Amniotic stem cell (primary cell): ENCODE data around the gene MRPL9.

Experiments used
- DNase-seq: peaks from one replicate; lab custom pipeline; 2025; lab: John Stamatoyannopoulos, UW

Gene MRPL9

GRCh38 chr1:151729966-151730291 is 33.4 kb downstream of the MRPL9 start:
- no peak for DNase-seq

DNA sequence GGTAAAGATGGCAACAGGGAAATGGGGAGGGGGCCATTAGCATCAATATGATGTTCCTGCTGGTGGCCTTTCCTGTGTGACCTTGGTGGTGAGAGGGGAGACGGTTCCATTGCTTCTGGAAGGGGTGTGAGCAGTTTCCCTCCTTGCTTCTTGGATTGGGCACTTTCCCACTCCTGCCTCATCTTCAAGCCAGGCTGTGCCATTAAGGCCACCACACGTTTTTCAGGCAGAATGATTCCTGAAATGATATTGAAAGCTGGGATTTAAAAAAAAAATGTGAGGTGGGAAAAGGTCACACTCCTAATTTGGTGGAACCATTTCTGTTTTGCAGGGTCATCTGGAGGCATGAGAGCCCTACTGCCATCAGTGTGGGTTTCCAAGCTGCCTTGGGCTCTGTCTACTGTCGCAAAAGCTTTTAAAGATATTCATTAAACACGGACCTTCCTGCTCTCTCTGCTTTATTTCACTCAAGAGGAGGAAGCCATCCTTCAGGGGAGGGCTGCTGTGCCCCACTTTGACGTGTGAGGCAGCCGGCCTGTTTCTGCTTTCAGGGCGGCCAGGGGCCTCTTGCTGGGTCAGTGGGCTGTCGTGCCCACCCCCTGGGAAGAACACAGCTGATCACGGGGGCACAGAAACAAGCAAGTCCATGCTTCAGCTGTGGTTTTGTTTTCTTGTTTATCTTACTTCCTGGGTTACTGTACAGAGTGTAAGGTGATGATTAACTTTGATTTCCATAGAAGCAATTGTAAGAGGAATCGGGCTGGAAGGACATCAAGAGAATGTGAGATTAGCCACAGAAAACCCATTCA is 33.9 kb downstream of the MRPL9 start:
- DNase-seq: no peak

GRCh38 chr1:151728151-151729054 is 34.9 kb downstream of the MRPL9 start:
- DNase-seq: no peak

GRCh38 chr1:151723726-151724370 is 39.4 kb downstream of the MRPL9 start:
- no peak for DNase-seq

- DNase-seq: no peak
Observed at GRCh38 chr1:151721788-151722510, 41.3 kb downstream of the MRPL9 start.

- no peak for DNase-seq
Observed at GRCh38 chr1:151720974-151721787, 42.1 kb downstream of the MRPL9 start, which contains the start of gene RIIAD1. Gene RIIAD1 (plus strand): TSS chr1:151721522. CDS start chr1:151721537, 15 bp downstream.

DNA sequence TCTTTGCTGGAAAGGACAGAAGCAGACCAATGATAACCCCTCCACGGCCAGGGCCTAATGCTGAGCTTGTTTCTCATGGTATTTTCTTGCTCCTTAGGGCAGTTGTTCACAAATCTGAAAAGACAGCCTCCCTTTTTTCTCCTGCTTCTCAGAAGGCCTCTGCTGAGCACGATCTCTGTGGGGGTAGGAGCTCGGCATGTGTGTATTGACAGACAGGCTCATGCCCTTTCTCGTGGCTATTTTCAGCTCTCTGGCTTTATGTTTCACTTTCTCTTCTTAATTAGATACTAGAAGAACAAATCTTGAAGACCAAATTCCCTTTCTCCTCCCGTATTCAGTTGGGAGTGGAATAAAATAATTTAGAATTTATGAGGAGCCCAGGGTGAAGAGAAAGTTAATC is 42.7 kb downstream of the MRPL9 start:
- DNase-seq: no peak

DNA sequence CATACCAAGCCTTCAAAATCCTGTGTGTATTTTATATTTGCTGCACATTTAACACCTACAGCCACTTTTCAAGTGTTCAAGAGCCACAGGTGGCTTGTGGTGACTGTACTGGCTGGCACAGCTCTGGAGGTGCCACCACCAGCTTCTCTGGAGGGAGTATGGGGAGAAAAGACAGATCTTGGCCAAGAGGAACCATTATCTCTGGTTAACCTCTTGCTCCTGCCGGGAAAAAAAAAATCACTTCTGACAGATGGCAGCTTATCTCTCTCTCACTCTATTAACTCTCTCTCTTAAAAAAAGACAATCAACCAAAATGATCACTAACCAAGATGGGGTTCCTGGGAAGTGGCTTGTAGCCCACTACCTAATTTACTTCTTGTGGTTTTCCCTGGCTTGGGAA is 43.2 kb downstream of the MRPL9 start:
- no peak for DNase-seq

GRCh38 chr1:151718666-151719065 is 44.6 kb downstream of the MRPL9 start:
- no peak for DNase-seq

DNA sequence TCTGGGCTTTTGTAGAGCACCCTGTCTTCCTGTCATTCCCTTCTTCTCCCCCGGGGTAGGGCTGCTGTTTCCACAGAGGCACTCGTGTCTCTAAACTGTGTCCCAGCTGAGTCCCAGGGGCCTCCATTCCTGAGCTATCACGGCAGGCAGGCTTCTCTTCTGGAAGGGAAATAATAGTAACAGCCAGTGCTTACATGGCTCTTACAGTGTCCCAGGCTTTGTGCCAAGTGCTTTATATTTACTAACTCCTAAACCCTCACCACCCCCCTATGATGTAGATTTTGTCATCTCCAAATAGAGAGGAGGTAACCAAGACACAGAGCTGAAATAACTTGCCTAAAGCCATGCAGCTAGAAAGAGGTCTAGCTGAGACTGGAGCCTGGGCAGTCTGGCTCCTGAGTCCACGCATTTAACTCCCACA is 45.3 kb downstream of the MRPL9 start:
- DNase-seq: no peak

DNA sequence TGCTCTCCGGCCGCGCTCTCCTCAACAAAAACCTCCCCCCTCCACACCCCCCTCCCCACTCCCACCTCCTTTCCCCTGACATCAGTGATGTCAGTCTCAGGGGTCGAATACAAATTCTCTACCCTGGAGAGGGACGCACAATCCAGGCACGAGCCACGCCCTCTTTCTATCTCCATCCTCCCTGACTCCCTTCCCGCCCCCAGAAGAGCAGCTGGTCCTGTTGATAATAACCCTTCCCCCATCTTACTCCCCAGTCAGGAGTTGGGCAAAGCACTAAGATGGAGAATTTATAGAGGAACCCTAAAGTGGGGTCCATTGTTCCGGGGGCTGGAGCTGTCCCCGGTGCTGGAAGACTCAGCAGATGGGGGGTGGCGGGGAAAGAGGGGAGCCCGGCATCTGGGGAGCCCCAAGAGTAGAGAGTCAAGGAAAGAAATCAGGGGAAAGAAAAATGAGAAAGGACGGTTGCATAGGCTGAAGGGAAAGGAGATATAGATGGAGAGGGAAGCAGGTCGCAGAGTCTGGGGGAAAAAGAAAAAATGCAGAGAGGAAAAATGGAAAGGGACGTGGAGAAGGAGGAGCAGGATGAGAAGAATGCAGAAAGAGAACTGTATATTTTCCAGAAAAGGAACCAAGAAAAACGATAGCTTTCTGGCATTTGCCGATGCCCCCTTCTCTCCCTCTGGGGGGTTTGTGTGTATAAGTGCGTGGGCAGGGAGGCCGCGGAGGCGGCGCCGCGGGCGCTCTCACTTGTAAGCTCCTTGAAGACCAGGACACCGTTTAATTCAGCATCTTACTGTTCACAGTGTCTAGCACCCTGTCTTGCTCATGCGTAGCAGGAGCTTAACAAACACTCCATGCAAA is 46.3 kb downstream of the MRPL9 start, which contains the start of gene CELF3:
Gene CELF3 (minus strand): TSS at position 33 of the 861 bp plus-strand sequence. CDS start 783 bp downstream, outside the sequence.
- no peak for DNase-seq

- DNase-seq: no peak
Observed at GRCh38 chr1:151716405-151716762, 46.9 kb downstream of the MRPL9 start.

DNA sequence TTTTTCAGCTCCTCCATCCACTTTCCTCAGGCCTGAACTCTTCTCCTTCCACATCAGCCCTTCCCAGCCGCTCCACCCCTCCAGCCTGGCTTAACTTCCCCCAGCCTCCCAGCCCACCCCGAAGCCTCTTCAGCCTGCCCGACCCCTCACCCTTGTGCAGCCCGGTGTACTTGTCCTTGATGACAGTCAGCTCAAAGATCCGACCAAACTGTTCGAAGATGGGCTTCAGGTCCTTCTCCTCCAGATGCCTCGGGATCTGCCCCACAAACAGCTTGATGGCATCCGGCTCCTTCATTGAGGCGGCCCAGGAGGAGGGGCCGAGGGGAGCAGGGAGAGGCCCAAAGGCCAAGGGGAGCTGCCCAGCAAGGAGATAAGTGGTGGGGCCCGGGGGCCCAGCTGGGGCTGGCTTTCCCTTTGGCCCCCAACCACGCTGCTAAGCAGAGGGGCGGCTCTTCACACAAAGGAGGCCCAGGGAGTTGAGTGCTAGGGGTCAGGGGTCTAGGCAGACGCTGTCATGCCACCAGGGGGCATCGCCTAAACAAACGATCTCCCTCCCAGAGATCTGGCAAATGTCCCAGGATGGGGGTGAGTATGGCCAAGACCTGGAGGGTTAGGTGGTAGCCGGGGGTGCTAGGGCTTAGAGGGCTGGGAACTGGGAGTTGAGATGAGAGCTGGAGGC is 47.4 kb downstream of the MRPL9 start:
- no peak for DNase-seq

- DNase-seq: no peak
Observed at GRCh38 chr1:151714820-151715725, 48.2 kb downstream of the MRPL9 start.

DNA sequence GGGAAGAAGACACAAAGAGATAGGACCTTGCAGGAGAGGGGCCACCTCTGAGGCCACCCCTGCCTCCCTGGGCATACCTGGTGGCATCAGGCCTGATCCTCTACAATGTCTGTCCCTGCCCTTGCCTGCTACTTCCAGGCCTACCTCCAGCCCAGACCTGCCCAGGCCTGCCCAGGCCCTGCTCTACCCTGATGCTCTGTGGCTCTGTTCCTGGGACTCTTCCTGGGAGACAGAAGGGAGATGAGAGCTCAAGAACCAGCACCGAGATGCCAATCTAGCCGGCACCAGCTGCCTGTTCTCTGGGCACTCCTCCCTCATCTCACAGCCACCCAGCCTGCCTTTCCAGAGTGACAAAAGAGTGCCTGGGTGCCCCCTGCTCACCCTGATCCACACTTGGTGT is 49.4 kb downstream of the MRPL9 start:
- DNase-seq: no peak

DNA sequence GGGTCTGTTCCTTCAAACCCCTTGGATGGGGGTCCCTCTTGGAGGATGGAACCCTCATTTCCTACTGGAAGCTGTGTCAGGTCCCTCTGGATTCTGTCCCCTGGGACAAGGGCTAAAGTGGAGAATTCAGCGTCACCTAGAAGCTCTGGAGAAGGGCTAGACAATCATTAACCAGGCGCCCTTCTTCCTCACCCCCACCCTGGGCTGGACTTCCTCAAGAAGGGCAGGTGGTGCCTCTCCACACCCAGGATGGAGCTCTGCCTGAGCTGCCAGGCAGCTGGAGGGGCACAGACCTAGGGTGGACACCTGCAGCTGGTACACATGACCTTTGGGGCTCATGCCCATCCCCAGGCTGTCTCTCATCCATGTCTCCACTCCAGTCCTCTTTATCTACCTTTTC is 50.3 kb downstream of the MRPL9 start:
- no peak for DNase-seq

DNA sequence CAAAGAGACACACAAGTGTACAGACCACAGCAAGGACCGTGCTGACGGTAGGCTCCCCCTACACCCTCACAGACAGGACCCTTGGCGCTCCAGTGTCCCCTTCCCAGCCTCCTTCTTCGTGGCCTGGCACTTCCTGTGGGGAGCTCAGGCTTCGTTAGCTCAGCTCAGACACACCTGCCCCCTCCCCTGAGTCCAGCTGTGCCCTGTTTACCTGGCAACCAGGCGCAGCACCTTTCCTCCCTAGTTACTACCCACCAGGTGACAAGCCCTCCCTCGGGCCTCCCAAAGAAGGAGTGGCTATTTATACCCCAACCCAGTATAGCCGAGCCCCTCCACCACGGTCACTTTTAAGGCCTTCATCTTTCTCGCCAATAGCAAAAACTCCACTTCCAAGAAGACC is 51.3 kb downstream of the MRPL9 start:
- DNase-seq: no peak

DNA sequence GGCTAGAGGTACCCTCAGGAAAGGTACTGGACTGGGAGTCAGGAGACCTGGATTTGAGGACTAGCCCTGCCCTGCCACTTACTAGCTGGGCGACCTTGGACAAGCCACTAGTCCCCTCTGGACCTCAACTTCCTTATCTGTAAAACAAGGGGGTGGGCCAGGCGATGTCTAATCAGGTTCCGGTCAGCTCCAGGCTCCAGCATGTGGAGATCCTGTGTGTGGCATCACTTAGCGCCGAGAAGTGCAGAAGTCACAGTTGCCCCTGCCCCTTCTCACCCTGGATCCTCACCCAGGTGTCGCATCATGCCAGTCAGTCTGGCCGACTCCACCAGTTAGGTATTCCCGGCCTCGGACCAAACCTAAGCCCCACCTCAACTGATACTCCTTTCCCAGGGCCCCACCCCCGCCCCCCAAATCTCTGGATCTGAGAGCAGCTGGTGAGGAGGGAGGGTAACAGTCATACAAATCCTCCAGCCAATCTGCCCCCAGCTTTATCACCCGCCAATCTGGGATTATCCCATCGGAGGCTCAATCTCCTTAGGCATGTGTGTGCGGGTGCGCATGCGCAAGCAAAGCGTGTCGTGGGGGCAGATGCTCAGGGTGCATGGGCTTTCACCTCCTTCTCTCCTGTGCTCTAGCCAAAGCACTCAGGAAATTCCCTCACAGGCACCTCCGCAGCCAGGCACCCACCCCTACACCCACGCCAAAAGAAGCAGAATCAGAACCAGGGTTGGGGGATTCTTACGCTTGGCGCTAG is 52.1 kb downstream of the MRPL9 start:
- no peak for DNase-seq
